Upper lobe of left lung (tissue), 4 donors: Measurements from ENCODE around the gene GPRC5C.

Experiments
- POLR2AphosphoS5 ChIP-seq, 2 donors: sonication (generic); formaldehyde crosslinking; IDR thresholded peaks; one replicate each; pipeline ENCODE4 v1.5.1; 2017; ENCODE audit warnings: antibody characterized with exemption in 2 of 2
- TF ChIP-seq, protein P1 (sequence below), 6 experiments: fragments of 450-650 bp in 4 of 6; fragments of 200-600 bp in 2 of 6; sonication (generic) in 2 of 6; IDR thresholded peaks; one replicate each; pipeline ENCODE4 v1.5.1; 2016 to 2019; ENCODE audit warnings: antibody characterized with exemption in 6 of 6

DNA sequence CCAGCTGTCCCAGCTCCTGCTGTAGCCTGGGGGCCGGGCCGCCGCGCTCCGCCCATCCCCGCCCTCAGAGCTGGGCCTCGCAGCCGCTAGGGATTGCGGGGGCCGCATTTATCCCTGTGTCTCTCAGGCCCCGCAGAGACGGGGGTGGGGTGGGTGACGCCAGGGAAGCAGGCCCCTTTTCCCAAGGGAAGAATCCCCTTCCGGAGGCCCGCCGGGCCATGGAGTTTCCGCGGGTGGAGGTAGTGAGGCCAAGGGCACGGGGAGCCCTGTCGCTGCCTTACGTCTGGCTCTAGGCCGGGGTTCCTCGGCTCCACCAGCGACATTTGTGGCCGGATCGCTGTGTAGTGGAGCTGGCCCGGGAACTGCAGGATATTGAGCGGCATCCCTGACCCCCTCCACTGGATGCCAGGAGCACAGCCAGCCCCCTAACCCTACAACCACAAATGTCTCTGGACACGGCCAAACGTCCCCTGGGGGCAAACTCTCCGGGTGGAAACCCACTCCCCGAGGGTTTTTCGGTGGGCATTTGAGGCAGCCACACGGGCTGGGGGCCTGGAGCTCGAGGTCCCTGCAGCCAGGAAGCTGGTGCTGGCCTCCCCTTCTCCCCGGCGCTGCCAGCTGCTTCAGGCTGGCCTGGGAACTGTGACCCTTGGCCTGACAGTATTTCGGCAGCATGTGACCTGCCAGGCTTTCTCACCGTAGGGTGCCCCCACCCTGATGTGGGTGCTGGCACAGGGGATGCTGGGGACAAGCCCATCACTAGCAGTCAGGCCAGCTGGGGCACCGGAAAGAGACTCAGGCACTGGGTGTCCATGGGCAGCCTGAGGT is 22.5 kb downstream of the GPRC5C start:
- TF ChIP-seq, protein P1, sequence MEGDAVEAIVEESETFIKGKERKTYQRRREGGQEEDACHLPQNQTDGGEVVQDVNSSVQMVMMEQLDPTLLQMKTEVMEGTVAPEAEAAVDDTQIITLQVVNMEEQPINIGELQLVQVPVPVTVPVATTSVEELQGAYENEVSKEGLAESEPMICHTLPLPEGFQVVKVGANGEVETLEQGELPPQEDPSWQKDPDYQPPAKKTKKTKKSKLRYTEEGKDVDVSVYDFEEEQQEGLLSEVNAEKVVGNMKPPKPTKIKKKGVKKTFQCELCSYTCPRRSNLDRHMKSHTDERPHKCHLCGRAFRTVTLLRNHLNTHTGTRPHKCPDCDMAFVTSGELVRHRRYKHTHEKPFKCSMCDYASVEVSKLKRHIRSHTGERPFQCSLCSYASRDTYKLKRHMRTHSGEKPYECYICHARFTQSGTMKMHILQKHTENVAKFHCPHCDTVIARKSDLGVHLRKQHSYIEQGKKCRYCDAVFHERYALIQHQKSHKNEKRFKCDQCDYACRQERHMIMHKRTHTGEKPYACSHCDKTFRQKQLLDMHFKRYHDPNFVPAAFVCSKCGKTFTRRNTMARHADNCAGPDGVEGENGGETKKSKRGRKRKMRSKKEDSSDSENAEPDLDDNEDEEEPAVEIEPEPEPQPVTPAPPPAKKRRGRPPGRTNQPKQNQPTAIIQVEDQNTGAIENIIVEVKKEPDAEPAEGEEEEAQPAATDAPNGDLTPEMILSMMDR (IDR thresholded peaks at IDR 0.05): peak in 5 of 6 experiments; percentile 31 to 53 (median 46)
- TF ChIP-seq POLR2AphosphoS5 (IDR thresholded peaks at IDR 0.05): peak in 1 of 2 donors; percentile 76
